HepG2 (cell line): ENCODE data around the gene SYTL1. TPM values are rescaled to one million over a fixed set of nuclear protein-coding genes. Genes with fewer than 3 reads are reported as not detected.

ENCODE experiments used
- CBX5 ChIP-seq: sonication (generic); formaldehyde crosslinking; IDR thresholded peaks from 2 replicates; pipeline ENCODE4 v1.4.0; 2020; ENCODE audit warnings: missing genetic modification reagents, borderline replicate concordance
- HOXA5 ChIP-seq: sonication (generic); formaldehyde crosslinking; IDR thresholded peaks from 2 replicates; pipeline ENCODE4 v1.4.0; 2020; ENCODE audit warnings: missing genetic modification reagents
- HOXA9 ChIP-seq: sonication (generic); formaldehyde crosslinking; IDR thresholded peaks from 2 replicates; pipeline ENCODE4 v1.8.1; 2022; ENCODE audit warnings: missing genetic modification reagents, mild to moderate bottlenecking, moderate library complexity, borderline replicate concordance
- PRDM4 ChIP-seq: sonication (generic); formaldehyde crosslinking; IDR thresholded peaks from 2 replicates; pipeline ENCODE4 v1.9.0; 2021; ENCODE audit warnings: missing genetic modification reagents, borderline replicate concordance
- RXRB ChIP-seq: IDR thresholded peaks from 2 replicates; pipeline ENCODE4 v1.6.1; 2016; ENCODE audit warnings: borderline replicate concordance, missing genetic modification reagents, missing compliant biosample characterization
- SCMH1 ChIP-seq: sonication (generic); formaldehyde crosslinking; IDR thresholded peaks from 2 replicates; pipeline ENCODE4 v1.9.0; 2021; ENCODE audit warnings: missing genetic modification reagents, mild to moderate bottlenecking, borderline replicate concordance
- XRCC5 ChIP-seq: fragments of 200-400 bp; formaldehyde crosslinking; optimal IDR thresholded peaks from 2 replicates; pipeline ENCODE3; 2017; ENCODE audit warnings: mild to moderate bottlenecking, low read length
- ZBTB40 ChIP-seq, 2 experiments: fragments of 450-650 bp in 1 of 2; sonication (generic) in 1 of 2; formaldehyde crosslinking in 1 of 2; IDR thresholded peaks; 2 replicates each; pipeline versions ENCODE4 v1.6.1 to v1.8.0; 2016 to 2022; ENCODE audit warnings: antibody characterized with exemption in 1 of 2, mild to moderate bottlenecking in 1 of 2, missing genetic modification reagents in 1 of 2
- ZNF160 ChIP-seq: sonication (generic); formaldehyde crosslinking; IDR thresholded peaks from 2 replicates; pipeline ENCODE4 v1.8.0; 2022; ENCODE audit warnings: mild to moderate bottlenecking, inconsistent platforms, missing genetic modification reagents
- ZNF605 ChIP-seq: sonication (generic); formaldehyde crosslinking; IDR thresholded peaks from 2 replicates; pipeline ENCODE4 v1.8.0; 2022; ENCODE audit warnings: mild to moderate bottlenecking, missing genetic modification reagents
- ZNF614 ChIP-seq: IDR thresholded peaks from 2 replicates; pipeline ENCODE4 v1.6.1; 2018; ENCODE audit warnings: missing biosample characterization, missing genetic modification reagents, inconsistent platforms, borderline replicate concordance
- polyA plus RNA-seq, 8 experiments: library from polyadenylated mRNA; depleted of rRNA in 3 of 8; stranded (reverse) in 7 of 8; unstranded in 1 of 8; fragments of >200 nt; fragmentation: Illumina TruSeq in 4 of 8; extraction: Trizol in 4 of 8; gene quantifications; 2 replicates each; pipeline versions ENCODE4 v1.2.1 to v1.2.3, GENCODE V29; 2011 to 2016; ENCODE audit warnings: low read depth in 4 of 8, missing spikeins in 1 of 8, mixed read lengths in 1 of 8; ENCODE audit not compliant: insufficient read depth in 1 of 8
- total RNA-seq, 5 experiments: library from RNA; depleted of rRNA; stranded (reverse); fragments of >200 nt; fragmentation: Illumina TruSeq; extraction: Trizol; gene quantifications; 2 replicates each; pipeline ENCODE4 v1.2.3, GENCODE V29; 2016; ENCODE audit warnings: low read depth in 1 of 5
- TF ChIP-seq, protein P1 (sequence below): sonication (generic); formaldehyde crosslinking; conservative IDR thresholded peaks from 2 replicates; pipeline ENCODE4 v1.8.0; 2022; ENCODE audit warnings: missing genetic modification reagents
- TF ChIP-seq, protein P2 (sequence below): IDR thresholded peaks from 2 replicates; pipeline ENCODE4 v1.6.1; 2016; ENCODE audit warnings: missing compliant biosample characterization, missing genetic modification reagents, borderline replicate concordance

Gene SYTL1
- total and polyA plus RNA-seq, 2 of the 13 experiments (the other 11 are each of a cell fraction or from before 2014, with no cell fraction given), result 11.1 to 17.8 TPM

- TF ChIP-seq ZNF605 (CRISPR knock-in tag) (peak; percentile 84), XRCC5 (peak; percentile 78), HOXA5 (CRISPR knock-in tag) (peak; percentile 57; the same call in 1 of the 2 replicates), RXRB (peak; percentile 40; the same call in 1 of the 2 replicates), CBX5 (CRISPR knock-in tag) (no peak; the same call in 1 of the 2 replicates), HOXA9 (no peak), ZNF160 (CRISPR knock-in tag) (no peak), PRDM4 (CRISPR knock-in tag) (no peak), ZNF614 (CRISPR knock-in tag) (no peak; the same call in 1 of the 2 replicates), SCMH1 (CRISPR knock-in tag) (no peak), ZBTB40 (IDR thresholded peaks at IDR 0.05) (no peak), ZBTB40 (CRISPR knock-in tag; IDR thresholded peaks at IDR 0.05) (no peak)
- TF ChIP-seq, protein P1, sequence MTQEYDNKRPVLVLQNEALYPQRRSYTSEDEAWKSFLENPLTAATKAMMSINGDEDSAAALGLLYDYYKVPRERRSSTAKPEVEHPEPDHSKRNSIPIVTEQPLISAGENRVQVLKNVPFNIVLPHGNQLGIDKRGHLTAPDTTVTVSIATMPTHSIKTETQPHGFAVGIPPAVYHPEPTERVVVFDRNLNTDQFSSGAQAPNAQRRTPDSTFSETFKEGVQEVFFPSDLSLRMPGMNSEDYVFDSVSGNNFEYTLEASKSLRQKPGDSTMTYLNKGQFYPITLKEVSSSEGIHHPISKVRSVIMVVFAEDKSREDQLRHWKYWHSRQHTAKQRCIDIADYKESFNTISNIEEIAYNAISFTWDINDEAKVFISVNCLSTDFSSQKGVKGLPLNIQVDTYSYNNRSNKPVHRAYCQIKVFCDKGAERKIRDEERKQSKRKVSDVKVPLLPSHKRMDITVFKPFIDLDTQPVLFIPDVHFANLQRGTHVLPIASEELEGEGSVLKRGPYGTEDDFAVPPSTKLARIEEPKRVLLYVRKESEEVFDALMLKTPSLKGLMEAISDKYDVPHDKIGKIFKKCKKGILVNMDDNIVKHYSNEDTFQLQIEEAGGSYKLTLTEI (CRISPR knock-in tag), result no peak
- TF ChIP-seq, protein P2, sequence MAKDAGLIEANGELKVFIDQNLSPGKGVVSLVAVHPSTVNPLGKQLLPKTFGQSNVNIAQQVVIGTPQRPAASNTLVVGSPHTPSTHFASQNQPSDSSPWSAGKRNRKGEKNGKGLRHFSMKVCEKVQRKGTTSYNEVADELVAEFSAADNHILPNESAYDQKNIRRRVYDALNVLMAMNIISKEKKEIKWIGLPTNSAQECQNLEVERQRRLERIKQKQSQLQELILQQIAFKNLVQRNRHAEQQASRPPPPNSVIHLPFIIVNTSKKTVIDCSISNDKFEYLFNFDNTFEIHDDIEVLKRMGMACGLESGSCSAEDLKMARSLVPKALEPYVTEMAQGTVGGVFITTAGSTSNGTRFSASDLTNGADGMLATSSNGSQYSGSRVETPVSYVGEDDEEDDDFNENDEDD (CRISPR knock-in tag), result no peak
These were observed at the start of gene SYTL1 (continued) for GRCh38 chr1:27341525-27342252.
